Mesenchymal stem cell (in vitro differentiated cells and primary cell): Measurements from ENCODE around the gene SLCO2A1.

Source experiments
- DNase-seq: peaks from one replicate; pipeline ENCODE4 v3.0.0-alpha.2; 2013
- H2AFZ ChIP-seq: one replicate; pipeline ENCODE4 v1.6.1; 2013; ENCODE audit warnings: low read depth, mild to moderate bottlenecking, control low read depth, inconsistent platforms, low read length, moderate library complexity
- H2AK5ac ChIP-seq: 2 replicates; pipeline ENCODE4 v1.6.1; 2013; ENCODE audit warnings: low read length, moderate library complexity, mild to moderate bottlenecking, inconsistent platforms; ENCODE audit not compliant: severe bottlenecking
- H2BK120ac ChIP-seq: one replicate; pipeline ENCODE4 v1.6.1; 2013; ENCODE audit warnings: low read depth, mild to moderate bottlenecking, inconsistent platforms, low read length, moderate library complexity
- H2BK12ac ChIP-seq, 2 experiments: one replicate each; pipeline ENCODE4 v1.6.1; 2013; ENCODE audit warnings: inconsistent platforms in 2 of 2, low read length in 2 of 2, mild to moderate bottlenecking in 2 of 2, moderate library complexity in 2 of 2, control low read depth in 1 of 2
- H2BK15ac ChIP-seq: one replicate; pipeline ENCODE4 v1.6.1; 2013; ENCODE audit warnings: mild to moderate bottlenecking, low read depth, inconsistent platforms; ENCODE audit not compliant: poor library complexity, severe bottlenecking
- H2BK5ac ChIP-seq: 2 replicates; pipeline ENCODE4 v1.6.1; 2013; ENCODE audit warnings: low read depth, mild to moderate bottlenecking, low read length, control low read depth, inconsistent platforms; ENCODE audit not compliant: poor library complexity, severe bottlenecking
- H3K14ac ChIP-seq, 2 experiments: one replicate each; pipeline ENCODE4 v1.6.1; 2013; ENCODE audit warnings: inconsistent platforms in 2 of 2, low read length in 2 of 2, control low read depth in 1 of 2, mild to moderate bottlenecking in 1 of 2, moderate library complexity in 1 of 2
- H3K18ac ChIP-seq, 2 experiments: one replicate each; pipeline ENCODE4 v1.6.1; 2013; ENCODE audit warnings: inconsistent platforms in 2 of 2, low read length in 2 of 2, control low read depth in 1 of 2, low read depth in 1 of 2, mild to moderate bottlenecking in 1 of 2
- H3K23ac ChIP-seq, 2 experiments: one replicate each; pipeline ENCODE4 v1.6.1; 2013; ENCODE audit warnings: inconsistent platforms in 2 of 2, low read length in 2 of 2, mild to moderate bottlenecking in 2 of 2, moderate library complexity in 2 of 2, control low read depth in 1 of 2
- H3K27ac ChIP-seq: 2 replicates; pipeline ENCODE4 v1.5.1; 2013; ENCODE audit warnings: mild to moderate bottlenecking, moderate library complexity, low read length, control low read depth, inconsistent platforms; ENCODE audit not compliant: poor library complexity, severe bottlenecking
- H3K27me3 ChIP-seq, 2 experiments: 2 replicates each; pipeline versions ENCODE4 v1.6.1 to v1.7.0; 2013; ENCODE audit warnings: low read length in 2 of 2, mild to moderate bottlenecking in 2 of 2, moderate library complexity in 2 of 2, control low read depth in 1 of 2, inconsistent platforms in 1 of 2; ENCODE audit not compliant: control insufficient read depth in 1 of 2, insufficient read depth in 1 of 2
- H3K36me3 ChIP-seq, 2 experiments: 2 replicates each; pipeline versions ENCODE4 v1.6.1 to v1.7.0; 2013; ENCODE audit warnings: low read length in 2 of 2, control low read depth in 1 of 2, inconsistent platforms in 1 of 2, low read depth in 1 of 2, mild to moderate bottlenecking in 1 of 2; ENCODE audit not compliant: insufficient read depth in 2 of 2, control insufficient read depth in 1 of 2
- H3K4ac ChIP-seq, 2 experiments: one replicate each; pipeline ENCODE4 v1.6.1; 2013; ENCODE audit warnings: inconsistent platforms in 2 of 2, low read length in 2 of 2, mild to moderate bottlenecking in 2 of 2, moderate library complexity in 2 of 2, control low read depth in 1 of 2, low read depth in 1 of 2
- H3K4me1 ChIP-seq: 2 replicates; pipeline ENCODE4 v1.6.1; 2013; ENCODE audit warnings: low read depth, low read length, control low read depth; ENCODE audit not compliant: control insufficient read depth, insufficient read depth
- H3K4me2 ChIP-seq: 2 replicates; pipeline ENCODE4 v1.6.1; 2013; ENCODE audit warnings: low read length, mild to moderate bottlenecking, inconsistent platforms; ENCODE audit not compliant: poor library complexity, severe bottlenecking
- H3K4me3 ChIP-seq, 2 experiments: 2 replicates each; pipeline versions ENCODE4 v1.5.1 to v1.7.0; 2013; ENCODE audit warnings: low read length in 2 of 2, mild to moderate bottlenecking in 2 of 2, control low read depth in 1 of 2, low read depth in 1 of 2; ENCODE audit not compliant: insufficient read depth in 1 of 2
- H3K79me1 ChIP-seq: replicated peaks from 2 replicates; pipeline ENCODE4 v1.6.1; 2013; ENCODE audit warnings: mild to moderate bottlenecking, control low read depth, low read length, inconsistent platforms; ENCODE audit not compliant: poor library complexity, severe bottlenecking
- H3K9ac ChIP-seq: 2 replicates; pipeline ENCODE4 v1.7.0; 2013; ENCODE audit warnings: mild to moderate bottlenecking, low read length, moderate library complexity
- H3K9me3 ChIP-seq: 2 replicates; pipeline ENCODE4 v1.7.0; 2013; ENCODE audit warnings: mild to moderate bottlenecking, low read length; ENCODE audit not compliant: control insufficient read depth
- H4K8ac ChIP-seq: one replicate; pipeline ENCODE4 v1.6.1; 2013; ENCODE audit warnings: inconsistent platforms, mild to moderate bottlenecking, low read length, moderate library complexity
- H4K91ac ChIP-seq: one replicate; pipeline ENCODE4 v1.6.1; 2013; ENCODE audit warnings: mild to moderate bottlenecking, low read length, inconsistent platforms
- WGBS: methylation state at CpG from one replicate; pipeline ENCODE4 v1.1.7; 2013; ENCODE audit warnings: mixed read lengths; 5-methylcytosine and 5-hydroxymethylcytosine counted together

Gene SLCO2A1

DNA sequence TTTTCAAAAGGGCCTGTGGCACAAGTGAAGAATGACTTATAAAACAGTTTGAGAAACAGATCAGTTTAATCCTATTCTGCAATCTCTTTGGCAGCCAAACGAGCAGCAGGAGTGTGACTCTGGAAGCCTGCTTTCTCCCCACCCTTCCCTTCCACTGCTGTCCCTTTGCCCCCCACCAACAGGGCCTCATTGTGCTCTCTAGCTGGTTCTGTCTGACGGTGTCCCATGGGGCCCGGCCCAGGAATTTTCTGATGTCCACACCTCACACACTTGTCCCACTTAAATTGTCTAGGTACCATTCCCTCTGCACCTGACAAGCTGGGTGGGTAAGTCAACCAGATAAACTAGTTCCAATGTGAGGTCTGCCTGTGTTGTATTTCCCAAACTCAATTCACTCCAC is 16.4 kb downstream of the SLCO2A1 start:
- Histone ChIP-seq H3K4me3 (no peak overlapping the region), H2BK12ac (no peak overlapping the region), H2BK5ac (no peak overlapping the region), H3K9me3 (no peaks in the 10 kb centered on the region), H3K9ac (no peak overlapping the region), H3K4ac (no peak overlapping the region), H2AFZ (no peak overlapping the region), H3K23ac (no peak overlapping the region), H4K91ac (no peak overlapping the region), H3K79me1 (no peaks in the 10 kb centered on the region), H3K27ac (no peak overlapping the region), H3K4me2 (no peak overlapping the region), H4K8ac (no peak overlapping the region), H3K4me1 (peaks cover 1% of the 10 kb centered on the region), H3K18ac (no peak overlapping the region), H3K36me3 (no peaks in the 10 kb centered on the region), H3K14ac (no peak overlapping the region), H2AK5ac (no peak overlapping the region), H2BK120ac (no peak overlapping the region), H3K27me3 (no peaks in the 10 kb centered on the region), H2BK15ac (no peak overlapping the region)
- DNase-seq = no peak
- 68% methylated on average over 3 of the region's 3 CpGs for WGBS

GRCh38 chr3:134009345-134010000 is 20.3 kb downstream of the SLCO2A1 start:
- Histone ChIP-seq H2BK12ac (no peak overlapping the region), H3K23ac (no peak overlapping the region), H4K91ac (no peak overlapping the region), H2AK5ac (no peak overlapping the region), H3K9ac (no peak overlapping the region), H3K36me3 (no peaks in the 10 kb centered on the region), H3K14ac (no peak overlapping the region), H3K4me1 (peaks cover 1% of the 10 kb centered on the region), H3K27ac (no peak overlapping the region), H3K9me3 (peaks cover 5% of the 10 kb centered on the region), H2AFZ (no peak overlapping the region), H3K27me3 (no peaks in the 10 kb centered on the region), H2BK120ac (no peak overlapping the region), H3K79me1 (no peaks in the 10 kb centered on the region), H3K4ac (no peak overlapping the region), H2BK15ac (no peak overlapping the region), H2BK5ac (no peak overlapping the region), H4K8ac (no peak overlapping the region), H3K4me2 (no peak overlapping the region), H3K18ac (no peak overlapping the region), H3K4me3 (no peak overlapping the region)
- DNase-seq = peak; percentile 31
- 78% methylated on average over 5 of the region's 5 CpGs for WGBS

DNA sequence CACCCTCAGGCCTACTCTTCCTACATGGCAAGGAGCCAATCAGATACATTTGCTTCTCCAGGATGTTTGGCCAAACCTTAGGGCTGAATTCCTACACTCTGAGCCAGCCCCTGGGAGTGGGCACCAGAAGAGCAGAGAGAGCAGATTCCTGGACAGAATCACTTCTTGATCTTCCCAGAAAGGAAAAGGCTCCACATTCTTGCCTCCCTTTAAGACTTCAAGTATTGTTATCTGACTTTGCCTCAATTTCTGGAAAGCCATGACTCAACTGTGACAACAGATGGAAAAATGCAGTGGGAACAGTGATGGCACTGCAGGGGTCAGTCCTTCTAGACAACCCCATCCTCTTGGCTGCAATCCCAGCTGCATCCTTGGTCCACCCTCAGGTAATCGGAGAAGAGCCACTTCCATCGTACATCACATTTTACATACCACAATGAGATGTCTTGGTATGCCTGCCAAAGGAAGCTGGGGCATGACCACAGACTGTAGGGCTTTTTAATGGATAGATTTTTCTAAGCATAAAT is 21.0 kb downstream of the SLCO2A1 start:
- Histone ChIP-seq H2BK12ac (no peak overlapping the region), H2BK5ac (no peak overlapping the region), H4K8ac (no peak overlapping the region), H3K27ac (no peak overlapping the region), H3K9ac (no peak overlapping the region), H3K23ac (no peak overlapping the region), H2BK15ac (no peak overlapping the region), H4K91ac (no peak overlapping the region), H2AK5ac (no peak overlapping the region), H2BK120ac (no peak overlapping the region), H3K4ac (no peak overlapping the region), H3K4me3 (peak overlapping the region in 1 of 2 experiments; percentile 30), H3K14ac (no peak overlapping the region), H3K4me1 (peaks cover 1% of the 10 kb centered on the region), H3K36me3 (no peaks in the 10 kb centered on the region), H3K27me3 (no peaks in the 10 kb centered on the region), H3K18ac (no peak overlapping the region), H3K79me1 (no peaks in the 10 kb centered on the region), H3K9me3 (peaks cover 5% of the 10 kb centered on the region), H3K4me2 (no peak overlapping the region), H2AFZ (no peak overlapping the region)
- DNase-seq = peak; percentile 48
- WGBS = no CpG with 5 or more reads among the region's 2 CpGs

- 100% methylated on average over 1 of the region's 3 CpGs for WGBS
- no peak overlapping the region for H3K4ac ChIP-seq
- no peak overlapping the region for H3K4me3 ChIP-seq
- no peak overlapping the region for H3K4me2 ChIP-seq
- no peak overlapping the region for H3K27ac ChIP-seq
- no peak overlapping the region for H2BK120ac ChIP-seq
- no peak overlapping the region for H2BK5ac ChIP-seq
- no peak overlapping the region for H3K18ac ChIP-seq
- H3K9ac ChIP-seq = no peak overlapping the region
- no peak overlapping the region for H2AK5ac ChIP-seq
- no peak overlapping the region for H3K23ac ChIP-seq
- peaks cover 5% of the 10 kb centered on the region for H3K9me3 ChIP-seq
- H4K8ac ChIP-seq = no peak overlapping the region
- H3K79me1 ChIP-seq = no peaks in the 10 kb centered on the region
- no peak overlapping the region for H3K14ac ChIP-seq
- no peak for DNase-seq
- no peaks in the 10 kb centered on the region for H3K27me3 ChIP-seq
- H3K4me1 ChIP-seq = peaks cover 1% of the 10 kb centered on the region
- no peak overlapping the region for H2BK15ac ChIP-seq
- no peaks in the 10 kb centered on the region for H3K36me3 ChIP-seq
- no peak overlapping the region for H2AFZ ChIP-seq
- H2BK12ac ChIP-seq = no peak overlapping the region
- H4K91ac ChIP-seq = no peak overlapping the region
Measured at GRCh38 chr3:134007819-134008218, 21.9 kb downstream of the SLCO2A1 start.
